HG03354 (cell line): ENCODE measurements around the gene METTL25B.
A peak's percentile ranks its signal among the peaks of the same experiment; 100 is the strongest.

Experiments
- ATAC-seq: cut with Tn5 transposase; IDR thresholded peaks from one replicate; pipeline ENCODE4 v1.9.1; 2021; ENCODE audit warnings: mild to moderate bottlenecking; ENCODE audit not compliant: unreplicated experiment, poor library complexity, severe bottlenecking

METTL25B gene

GRCh38 chr1:156727926-156728598 is at the start of gene METTL25B:
Gene METTL25B (plus strand): TSS chr1:156728469. CDS start chr1:156729105, 636 bp downstream.
- ATAC-seq, result peak; percentile 70

GRCh38 chr1:156680056-156680455 is 48.2 kb upstream of the METTL25B start:
- no peak for ATAC-seq

- no peak for ATAC-seq
Measured at GRCh38 chr1:156681196-156681960, 46.9 kb upstream of the METTL25B start.

- no peak for ATAC-seq
Measured at GRCh38 chr1:156682166-156682890, 45.9 kb upstream of the METTL25B start.

GRCh38 chr1:156684227-156684782 is 44.0 kb upstream of the METTL25B start:
- ATAC-seq, result no peak

- no peak for ATAC-seq
Measured at GRCh38 chr1:156689035-156689952, 39.0 kb upstream of the METTL25B start.

GRCh38 chr1:156689953-156690674 is 38.2 kb upstream of the METTL25B start:
- no peak for ATAC-seq

- ATAC-seq, result no peak
Measured at GRCh38 chr1:156690675-156691036, 37.6 kb upstream of the METTL25B start.

- ATAC-seq, result no peak
Measured at GRCh38 chr1:156691191-156691590, 37.1 kb upstream of the METTL25B start.

GRCh38 chr1:156691665-156692440 is 36.4 kb upstream of the METTL25B start:
- no peak for ATAC-seq

- ATAC-seq, result no peak
Measured at GRCh38 chr1:156692441-156692924, 35.8 kb upstream of the METTL25B start.

- ATAC-seq, result no peak
Measured at GRCh38 chr1:156692925-156693847, 35.1 kb upstream of the METTL25B start.

GRCh38 chr1:156693848-156694689 is 34.2 kb upstream of the METTL25B start:
- ATAC-seq, result no peak

GRCh38 chr1:156694690-156694962 is 33.6 kb upstream of the METTL25B start:
- no peak for ATAC-seq

- no peak for ATAC-seq
Measured at GRCh38 chr1:156696755-156697154, 31.5 kb upstream of the METTL25B start.

- no peak for ATAC-seq
Measured at GRCh38 chr1:156697481-156697880, 30.8 kb upstream of the METTL25B start.
